ENCODE results near the gene FOXO6.

Gene FOXO6

DNA sequence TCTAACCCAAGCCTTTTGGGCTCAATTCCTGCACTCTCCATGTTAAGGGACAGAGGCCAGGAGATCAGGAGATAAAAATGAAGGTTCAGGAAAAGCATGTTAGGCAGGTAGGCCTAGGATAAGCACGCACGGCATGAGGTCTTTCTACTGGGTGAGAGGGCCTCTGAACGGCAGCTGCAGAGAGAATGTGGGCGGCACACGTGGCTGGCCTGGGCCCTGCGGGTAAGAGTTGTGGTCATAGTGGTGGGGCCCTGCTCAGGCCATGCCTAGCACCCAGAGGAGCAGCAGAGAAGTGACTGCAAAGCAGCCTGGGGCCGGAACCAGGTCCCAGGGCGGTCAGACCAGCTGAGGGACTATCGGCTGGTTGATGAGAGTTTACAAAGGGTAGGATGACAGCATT is 7.5 kb upstream of the FOXO6 start:
- no peak for DNase-seq (ENCODE audit: low spot score)

DNA sequence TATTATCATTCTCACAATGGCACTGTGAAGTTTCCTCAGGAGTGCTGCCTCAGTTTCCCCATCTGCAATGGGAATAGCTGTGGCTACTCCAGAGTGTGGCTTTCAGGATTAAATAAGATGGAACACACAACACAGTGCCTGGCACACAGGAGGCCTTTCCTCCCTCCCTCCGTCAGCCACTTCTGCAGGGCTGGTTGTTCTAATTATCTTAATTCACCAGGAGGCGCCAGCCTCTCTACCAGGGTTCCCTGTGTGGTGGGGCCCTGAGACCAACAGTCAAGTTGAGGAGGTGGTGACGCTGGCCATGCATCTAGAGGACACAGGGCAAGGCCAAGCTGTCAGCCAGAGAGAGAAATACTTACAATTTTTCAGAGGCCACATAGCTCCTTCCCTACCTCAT is 6.3 kb upstream of the FOXO6 start:
- DNase-seq (ENCODE audit: low spot score): no peak

DNA sequence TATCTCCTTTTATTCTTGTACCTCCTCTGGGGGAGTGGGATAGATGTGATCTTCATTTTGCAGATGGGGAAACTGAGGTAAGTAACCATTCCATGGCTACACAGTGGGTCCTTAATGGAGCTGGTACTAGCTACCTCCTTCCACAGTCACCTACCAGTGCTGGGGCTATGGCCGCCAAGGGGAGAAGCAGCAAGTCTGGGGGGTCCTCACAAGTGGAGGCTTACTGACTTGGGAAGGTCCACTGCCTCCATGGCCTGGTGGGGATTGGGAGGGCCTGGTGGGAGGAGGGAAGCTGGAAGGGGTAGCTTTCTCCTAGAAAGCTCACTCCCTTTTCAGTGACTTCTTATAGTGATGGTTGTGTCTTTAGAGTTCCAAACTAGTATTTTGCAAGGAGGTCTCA is 5.9 kb upstream of the FOXO6 start:
- DNase-seq (ENCODE audit: low spot score): no peak

DNA sequence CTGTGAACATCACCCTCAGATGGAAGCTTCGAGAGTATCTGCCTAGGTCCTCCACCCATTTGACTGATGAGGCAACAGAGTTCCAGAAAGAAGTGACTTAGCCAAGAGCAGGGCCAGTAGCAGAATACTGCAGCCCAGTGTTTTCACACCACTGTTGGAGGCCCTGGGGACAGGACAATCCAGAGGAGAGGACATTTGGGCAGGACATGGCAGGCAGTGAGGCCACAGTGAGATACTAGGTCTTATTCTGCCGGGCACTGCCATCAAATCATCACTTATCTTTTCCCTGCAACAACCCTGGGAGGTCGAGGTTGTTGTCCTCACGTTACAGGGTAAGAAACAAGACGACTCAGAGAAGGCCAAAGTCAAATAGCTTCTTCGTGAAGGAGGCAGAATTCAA is 5.5 kb upstream of the FOXO6 start:
- DNase-seq (ENCODE audit: low spot score): no peak

DNA sequence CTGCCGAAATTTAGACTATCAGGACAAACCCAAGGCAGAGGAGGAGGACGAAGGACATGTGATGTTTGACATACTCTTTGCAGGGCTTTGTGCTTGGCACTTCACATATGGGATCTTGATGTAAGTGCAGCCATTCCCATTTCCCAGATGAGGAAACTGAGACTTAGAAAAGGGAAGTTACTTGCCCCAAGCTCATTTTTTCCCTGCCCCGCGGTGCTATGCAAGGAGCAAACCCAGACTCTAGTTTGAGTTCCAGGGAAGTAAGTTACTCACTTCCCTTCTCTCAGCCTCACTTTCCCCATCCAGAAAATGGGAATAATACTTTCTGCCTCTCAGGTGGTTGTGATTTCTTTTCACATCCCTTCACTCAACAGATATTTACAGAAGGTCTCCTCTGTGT is 4.5 kb upstream of the FOXO6 start:
- no peak for DNase-seq (ENCODE audit: low spot score)

DNA sequence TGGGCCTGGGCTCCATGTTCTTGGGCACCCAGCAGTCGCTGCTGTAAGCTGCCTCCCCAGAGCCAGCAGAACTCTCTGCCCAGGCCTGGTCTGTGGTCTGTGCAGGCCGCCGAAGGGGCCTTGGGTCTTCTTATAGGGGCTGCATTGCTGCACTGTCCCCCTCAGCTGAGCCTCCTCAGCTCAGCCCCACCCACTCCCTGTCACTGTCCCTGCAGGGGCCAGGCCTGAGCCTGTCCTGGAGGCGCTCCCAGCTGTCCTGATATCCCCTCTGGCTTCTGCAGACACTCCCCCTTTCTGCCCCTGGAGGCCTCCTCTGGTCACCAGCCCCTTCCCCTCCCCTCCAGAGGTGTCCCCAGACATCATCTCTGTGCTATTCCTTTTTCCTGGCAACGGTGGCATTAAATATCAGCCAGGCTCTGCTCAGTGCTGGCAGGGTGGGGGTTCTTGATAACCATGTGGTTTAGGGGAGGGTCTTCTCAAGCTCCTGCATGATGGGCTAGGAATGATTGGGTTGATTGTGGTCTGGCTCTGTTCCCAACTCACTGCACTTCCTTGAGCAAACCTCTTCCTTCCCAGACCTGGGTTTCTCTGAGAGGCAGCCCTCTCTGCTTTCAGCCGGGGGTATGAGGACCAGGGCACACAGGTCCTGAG is 3.7 kb upstream of the FOXO6 start:
- DNase-seq (ENCODE audit: low spot score): no peak

DNA sequence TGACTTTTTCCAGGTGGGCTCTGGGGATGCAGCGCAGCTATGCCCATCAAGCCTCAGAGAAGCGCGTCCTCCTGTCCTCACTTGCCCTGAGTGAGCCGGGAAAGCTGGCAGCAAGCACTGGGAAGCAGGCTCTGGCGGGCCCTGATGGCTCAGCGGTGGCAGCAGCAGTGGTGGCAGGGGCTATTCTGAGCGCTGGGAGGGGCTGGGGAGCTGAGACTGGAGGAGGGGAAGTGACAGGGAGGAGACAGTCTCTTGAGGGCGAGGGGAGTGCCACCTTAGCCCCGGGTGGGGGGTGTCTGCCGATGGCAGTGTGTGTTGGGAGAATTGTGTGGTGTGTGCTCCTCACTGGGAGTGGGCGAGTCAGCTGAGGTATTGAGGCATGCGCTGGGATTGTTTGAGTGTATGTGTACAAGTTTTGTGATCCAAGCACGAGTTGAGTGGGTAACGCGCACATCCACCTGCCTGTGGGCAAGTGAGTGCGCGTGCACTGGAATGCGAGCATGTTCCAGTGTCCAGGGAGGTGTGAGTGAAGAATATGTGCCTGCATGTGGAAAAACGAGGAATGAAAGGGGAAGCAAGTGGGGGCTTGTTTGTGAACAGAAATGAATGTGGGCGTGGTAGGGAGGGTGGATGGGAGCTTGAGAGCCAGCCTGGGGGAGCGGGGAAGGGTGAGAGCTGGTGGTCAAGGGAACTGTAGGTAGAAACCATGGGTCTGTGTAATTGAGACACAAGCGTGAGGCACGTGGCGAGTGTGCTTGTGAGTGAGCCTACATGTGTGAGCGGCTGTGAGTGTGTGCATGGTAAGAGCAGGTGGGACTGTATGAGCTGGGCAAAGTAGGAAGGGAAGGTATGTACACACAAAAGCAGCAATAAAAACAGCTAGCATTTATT is 2.9 kb upstream of the FOXO6 start:
- no peak for DNase-seq (ENCODE audit: low spot score)

DNA sequence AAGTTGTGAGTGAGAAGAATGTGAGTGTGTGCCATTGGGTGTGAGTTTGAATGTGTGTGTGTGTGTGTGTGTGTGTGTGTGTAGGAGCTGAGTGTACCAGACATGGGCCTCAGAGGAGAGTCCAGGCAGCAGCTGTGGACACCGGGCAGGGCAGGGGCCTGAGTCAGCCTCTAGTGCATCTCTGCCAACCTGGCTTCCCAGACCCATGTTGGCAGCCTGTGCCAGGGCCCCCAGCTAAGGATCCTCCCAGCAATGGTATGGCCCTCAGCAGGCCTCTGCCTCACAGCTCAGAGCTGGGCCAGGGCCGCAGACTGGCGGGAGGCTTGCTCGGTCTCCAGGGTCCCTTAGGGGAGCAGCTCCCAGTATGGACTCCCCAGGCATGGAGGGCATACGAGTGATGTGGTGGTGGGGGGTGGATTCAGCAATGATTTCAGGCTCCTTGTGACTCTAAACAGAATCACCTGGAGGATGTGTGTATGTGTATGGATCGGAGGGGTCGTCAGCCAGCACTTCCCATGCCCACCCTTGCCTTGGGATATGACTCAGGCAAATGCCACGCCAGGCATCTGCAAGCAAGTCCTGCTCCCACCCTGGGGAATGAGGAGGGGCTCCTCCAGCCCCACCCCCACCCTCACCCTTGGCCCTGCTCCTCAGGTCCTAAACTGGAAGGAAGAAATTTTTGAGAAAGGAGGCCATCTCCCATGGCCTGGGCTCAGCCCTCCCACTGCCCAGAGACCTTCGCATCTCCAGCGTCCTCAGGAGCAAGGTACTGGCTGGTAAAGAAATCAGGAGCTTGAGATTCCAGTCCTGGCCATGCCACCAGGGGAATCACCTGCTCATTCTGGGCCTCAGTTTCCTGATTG is 1.8 kb upstream of the FOXO6 start:
- no peak for DNase-seq (ENCODE audit: low spot score)

DNA sequence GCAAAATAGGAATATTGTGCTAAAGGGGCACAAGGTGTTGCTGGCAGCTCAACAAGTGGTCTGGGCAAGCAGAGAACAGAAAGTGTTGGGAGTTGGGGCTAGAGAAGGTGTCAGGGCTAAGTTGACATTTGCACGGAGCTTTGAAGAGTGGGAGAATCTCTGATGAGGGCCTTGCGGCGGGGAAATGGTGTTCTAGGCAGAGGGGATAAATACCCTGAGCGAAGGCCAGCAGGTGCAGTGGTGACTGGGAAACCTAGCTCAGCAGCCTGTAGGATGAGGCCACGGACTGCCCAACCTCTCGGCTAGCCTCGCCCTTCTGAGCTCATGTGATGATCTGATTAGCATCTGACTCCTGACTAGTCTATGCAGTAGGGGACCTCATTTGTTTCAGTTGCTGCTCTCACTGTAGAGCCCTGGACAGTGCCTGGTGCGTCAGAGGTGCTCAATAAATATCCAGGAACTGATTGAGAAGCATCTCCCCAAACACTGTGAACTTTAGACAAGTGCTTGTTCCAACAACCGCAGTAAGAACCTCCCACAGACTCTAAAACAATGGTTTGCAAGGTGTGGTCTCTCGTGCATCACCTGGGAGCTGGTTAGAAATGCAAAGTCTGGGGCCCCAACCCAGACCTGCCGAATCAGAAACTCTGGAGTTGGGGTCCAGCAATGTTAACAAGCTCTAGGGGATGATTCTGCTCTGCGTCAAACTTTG is 1.0 kb upstream of the FOXO6 start:
- no peak for DNase-seq (ENCODE audit: low spot score)

DNA sequence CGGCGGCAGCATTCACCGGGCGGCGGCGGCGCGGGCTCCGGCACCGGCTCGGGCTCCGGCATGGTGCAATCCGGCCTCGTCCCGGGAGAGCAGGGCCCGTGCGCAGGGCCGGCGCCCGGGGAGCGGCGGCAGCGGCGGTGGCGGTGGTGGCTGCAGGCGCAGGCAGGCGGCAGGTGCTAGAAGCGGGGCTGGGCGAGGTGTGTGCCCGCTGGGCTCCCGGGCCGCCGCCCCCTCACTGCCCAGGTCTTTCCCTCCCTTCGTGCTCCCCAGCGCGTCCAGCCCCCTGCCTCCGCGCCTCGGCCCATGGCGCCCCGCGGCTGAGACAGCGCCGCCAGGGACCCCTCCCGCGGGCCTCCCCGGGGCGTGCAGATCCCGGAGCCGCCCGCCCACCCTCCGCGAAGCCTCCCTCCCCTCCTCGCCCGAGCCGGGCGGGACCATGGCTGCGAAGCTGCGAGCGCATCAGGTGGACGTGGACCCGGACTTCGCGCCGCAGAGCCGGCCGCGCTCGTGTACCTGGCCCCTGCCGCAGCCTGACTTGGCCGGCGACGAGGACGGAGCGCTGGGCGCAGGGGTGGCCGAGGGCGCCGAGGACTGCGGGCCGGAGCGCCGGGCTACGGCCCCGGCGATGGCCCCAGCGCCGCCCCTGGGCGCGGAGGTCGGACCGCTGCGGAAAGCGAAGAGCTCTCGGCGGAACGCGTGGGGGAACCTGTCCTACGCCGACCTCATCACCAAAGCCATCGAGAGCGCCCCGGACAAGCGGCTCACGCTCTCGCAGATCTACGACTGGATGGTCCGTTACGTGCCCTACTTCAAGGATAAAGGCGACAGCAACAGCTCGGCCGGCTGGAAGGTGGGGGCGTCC is 492 bp downstream of the FOXO6 start:
- no peak for DNase-seq (ENCODE audit: low spot score)

DNA sequence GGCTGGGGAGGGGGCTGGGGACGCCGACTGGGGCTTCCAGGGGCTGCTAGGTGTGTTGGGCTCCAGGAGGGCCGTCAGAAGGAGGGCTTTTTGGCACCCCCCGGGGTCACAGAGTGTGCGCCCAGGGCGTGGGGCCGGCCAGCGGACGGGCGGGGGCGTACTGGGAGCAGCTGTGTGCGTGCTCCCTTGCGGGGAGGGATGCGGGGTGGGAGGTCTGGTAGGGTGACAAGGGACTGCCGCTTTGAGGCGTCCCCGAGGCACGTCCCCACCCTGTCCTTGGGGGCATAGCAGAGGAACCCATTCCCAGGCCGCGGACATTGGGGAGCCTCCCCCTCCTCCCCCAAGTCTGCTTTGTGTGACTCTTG is 1.1 kb downstream of the FOXO6 start:
- DNase-seq (ENCODE audit: low spot score): no peak

DNA sequence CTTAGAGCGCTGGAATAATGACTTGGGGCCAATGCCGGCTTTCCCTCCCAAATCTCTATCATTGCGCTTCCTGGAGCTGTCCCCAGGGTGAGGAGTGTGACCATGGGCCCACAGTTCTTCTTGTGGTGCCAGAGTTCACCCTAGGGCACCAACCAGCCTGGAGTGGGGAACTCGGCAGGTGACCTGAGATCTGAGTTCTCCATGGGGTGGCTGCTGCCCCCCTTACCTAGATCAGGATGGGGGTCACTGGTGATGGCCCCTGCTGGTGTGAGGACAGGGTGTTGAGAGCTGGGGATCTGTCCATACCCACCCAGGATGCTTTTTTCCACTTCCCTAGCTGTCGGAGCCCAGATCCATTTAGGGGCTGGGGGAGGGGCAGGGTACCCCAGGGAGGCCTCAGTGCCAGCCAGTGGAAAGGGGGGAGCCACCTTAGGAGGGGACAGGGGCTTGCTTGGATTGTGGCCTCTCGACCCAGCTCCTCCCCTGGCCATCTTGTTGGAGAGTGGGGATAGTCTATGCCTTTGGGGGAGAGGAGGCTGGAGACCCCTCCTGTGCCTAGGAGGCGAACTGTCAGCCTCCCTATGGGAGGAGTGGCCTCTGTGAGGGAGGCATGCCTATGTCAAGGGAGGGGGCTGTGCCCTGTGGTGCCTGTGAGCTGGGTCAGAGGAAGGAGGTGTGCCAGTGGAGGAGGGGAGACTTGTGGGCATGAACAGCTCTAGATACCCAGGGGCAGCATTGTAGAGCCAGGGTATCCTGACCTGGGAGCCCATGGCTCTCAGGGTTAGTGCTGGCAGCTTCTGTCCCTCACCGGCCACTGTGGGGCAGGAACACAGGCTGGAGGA is 1.7 kb downstream of the FOXO6 start:
- DNase-seq (ENCODE audit: low spot score): no peak

DNA sequence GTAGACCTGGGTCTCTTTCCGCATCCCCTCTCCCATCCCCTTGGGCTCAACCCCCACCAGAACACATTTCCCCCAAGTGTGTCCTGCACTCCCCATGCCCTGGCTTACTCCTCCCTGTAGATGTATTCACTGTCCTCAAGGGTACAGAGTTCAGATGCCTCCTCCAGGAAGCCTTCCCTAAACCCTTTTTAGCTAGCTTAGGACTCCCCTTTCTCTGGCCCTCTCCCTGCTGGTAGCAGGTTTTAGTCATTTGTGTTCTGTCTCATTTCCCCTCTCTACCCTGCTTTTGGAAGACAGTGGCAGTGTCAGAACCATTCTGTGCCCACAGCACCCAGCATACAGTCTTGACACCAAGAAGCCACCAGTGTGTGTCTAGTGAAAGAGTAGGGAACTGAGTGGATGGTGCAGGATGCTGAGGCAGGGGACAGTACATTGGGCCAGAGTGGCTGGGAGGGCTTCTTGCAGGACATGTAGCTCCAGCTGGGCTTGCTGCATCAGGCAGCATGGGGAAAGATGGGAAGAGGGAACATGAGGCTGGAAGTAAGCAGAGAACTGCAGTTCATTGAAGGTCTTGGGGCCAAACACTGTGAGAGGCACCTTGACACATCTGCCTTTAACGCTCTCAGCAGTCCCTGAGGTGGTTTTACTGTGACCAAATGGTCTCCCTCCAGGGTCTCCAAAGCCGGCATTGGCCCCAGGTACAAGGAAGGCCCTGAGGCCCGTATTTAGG is 2.5 kb downstream of the FOXO6 start:
- no peak for DNase-seq (ENCODE audit: low spot score)

DNA sequence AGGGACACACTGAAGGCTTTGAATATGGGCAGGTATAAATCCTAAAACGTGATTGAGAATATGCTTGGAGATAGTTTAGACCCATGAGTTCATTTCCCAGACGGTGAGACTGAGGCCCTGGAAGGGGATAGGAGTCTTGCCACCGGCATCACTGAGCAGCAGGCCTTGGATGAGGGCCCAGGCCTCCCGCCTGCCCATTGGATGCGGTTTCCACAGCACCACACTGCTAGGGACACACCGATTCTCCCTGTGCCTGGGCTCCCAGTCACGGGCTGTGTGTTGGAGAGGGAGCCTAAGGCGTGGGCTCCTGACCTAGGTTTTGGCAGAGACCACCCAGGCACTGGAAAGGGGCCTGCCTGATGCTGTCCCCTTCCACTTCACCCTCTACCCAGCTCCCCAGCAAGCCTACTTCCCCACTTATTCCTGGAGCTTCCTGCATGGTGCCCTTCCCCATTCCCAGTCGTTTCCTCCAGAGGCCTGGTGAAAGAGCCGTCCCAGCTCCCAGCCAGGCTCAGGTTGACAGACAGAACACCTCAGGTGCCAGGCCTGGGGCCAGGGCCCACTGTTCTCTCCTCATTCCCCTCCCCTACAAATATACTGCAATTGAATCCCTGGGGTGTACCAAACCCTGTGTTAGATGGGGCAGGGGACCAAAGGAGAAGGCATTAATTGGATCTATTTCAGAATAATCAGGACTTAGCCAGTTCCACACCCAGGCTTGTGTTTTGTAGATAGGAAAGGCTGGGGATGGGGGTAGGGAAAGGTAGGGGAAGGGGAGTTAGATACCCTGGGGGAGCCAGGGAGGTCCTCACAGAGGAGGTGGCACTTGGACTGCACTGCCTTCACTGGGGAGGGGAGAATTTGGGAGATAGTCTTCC is 3.4 kb downstream of the FOXO6 start:
- DNase-seq (ENCODE audit: low spot score): no peak

DNA sequence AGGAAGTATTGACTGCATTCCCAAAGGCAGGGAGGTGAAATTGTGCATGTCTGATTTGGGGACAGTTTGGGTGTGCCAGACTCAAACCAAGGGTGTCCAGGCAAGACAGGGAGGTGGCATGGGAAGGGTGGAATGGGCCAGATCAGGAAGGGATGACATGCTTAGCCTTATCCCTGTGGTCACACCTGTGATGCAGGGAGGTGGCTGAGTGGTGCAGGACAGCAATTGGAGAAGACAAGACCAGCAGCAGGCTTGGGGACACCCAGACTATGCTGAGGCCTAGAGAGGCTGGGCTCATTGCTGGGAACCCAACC is 4.0 kb downstream of the FOXO6 start:
- DNase-seq (ENCODE audit: low spot score): no peak

DNA sequence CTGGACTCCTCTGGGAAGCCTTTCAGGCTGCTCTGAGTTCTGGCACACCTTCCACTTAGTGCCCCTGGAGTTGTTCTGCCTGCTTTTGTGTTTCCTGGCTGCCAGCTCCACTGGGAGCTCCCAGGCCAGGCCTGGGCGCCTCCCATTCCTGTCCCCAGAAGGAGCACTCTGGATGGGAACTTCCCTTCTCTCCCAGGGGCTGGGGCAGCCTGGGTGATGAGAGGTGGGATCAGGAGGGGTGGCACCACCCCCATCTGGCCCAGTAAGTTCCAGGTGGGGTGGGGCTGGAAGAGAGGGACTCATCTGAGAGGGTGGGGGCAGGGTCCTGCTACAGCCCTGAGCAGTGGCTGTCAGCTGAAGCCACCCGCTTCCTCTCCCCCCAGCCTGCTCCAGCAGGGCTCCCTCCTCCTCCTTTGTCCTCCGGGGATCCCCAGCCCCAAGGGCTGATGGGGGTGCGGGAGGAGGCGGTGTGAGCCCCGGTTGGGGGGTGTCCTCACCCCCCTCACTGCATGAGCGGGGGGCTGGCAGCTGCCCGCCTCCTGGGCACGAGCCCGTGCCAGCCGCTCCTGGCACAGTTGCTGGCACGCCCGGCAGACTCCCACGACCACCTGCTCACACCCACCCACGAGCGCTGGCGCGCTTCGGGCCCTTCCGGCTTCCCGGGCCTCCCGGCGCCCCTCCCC is 4.7 kb downstream of the FOXO6 start:
- no peak for DNase-seq (ENCODE audit: low spot score)

DNA sequence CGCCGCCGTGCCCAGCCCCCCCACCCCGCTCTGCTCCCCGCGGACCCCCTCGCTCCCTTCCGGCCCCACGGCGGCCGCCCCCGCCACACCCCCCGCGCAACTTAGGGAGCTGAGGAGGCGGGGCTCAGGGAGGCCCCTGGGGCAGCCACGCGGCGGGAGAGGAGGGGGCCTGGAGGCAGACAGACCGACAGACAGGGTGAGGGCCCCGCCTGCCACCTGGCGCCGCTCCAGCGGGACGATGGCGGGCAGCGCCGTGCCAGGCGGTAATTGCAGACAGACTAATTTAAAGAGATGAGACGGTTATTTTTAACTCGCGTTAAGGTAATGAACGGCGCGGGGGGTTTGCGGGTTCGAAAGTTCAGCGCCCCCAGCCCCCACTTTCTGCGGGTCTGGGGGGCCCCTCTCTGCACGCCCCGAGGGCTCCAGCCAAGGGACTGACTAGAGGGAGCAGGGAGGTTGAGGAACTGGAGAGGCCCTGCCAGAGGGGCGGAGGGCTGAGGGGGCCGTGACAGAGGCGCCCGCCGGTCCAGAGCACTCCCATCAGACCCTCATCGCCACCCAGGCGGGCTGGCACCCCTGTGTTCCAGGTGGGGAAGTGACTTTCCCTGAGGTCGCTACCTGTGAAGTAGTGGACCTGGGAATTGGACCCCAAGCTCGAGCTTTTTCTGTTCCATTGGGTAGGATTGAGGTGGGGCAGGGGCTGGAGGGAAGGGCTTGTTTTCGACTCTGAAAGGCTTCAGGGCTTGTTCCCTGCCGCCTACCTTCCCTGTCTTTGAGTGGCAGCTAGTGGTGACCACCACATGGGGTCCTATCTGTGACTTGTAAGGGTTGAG is 5.4 kb downstream of the FOXO6 start:
- DNase-seq (ENCODE audit: low spot score): no peak

All from hematopoietic multipotent progenitor cell treated with erythropoietin and hydrocortisone succinate and interleukin-3 and kit ligand, for 17 days (in vitro differentiated cells).